ENCODE measurements around the gene MED4. TPM values are rescaled to one million over a fixed set of nuclear protein-coding genes. Genes with fewer than 3 reads are reported as not detected.

MED4 gene
- polyA plus RNA-seq, 1 of the 3 experiments (the other 2 are of a cell fraction) = 42.2 TPM

DNA sequence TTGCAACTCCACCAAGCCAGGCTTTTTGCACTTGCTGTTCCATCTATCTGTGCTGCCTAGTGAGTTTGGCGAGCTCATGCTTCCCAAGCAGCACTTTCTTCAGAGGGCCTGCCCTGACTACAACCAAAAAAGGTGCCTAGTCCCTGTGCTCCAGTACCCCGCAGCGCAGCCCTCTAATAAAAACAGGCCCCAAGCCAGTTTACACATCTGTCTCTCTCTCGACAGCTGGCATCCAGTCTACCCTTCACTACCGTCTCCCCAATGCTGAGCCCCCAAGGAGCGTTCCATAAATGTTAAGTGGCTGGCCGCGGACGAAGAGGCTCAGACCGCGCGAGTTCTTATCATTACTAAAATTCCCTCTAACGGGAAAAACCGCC is 512 bp downstream of the MED4 start:
- H2AFZ ChIP-seq (ENCODE audit: low read depth) = peak overlapping the region; percentile 76; the same call in 1 of the 2 replicates
- peak overlapping the region; percentile 78 for H3K4me2 ChIP-seq
- ChIA-PET CTCF (interaction anchor here (0.6 to 2.0 kb wide), 23 partner anchors 9 to 674 kb away, joined by 3 to 10 read pairs (median 5); partner anchors contain the start of genes ITM2B and NUDT15), POLR2A (interaction anchor here (0.6 to 1.2 kb wide), 2 partner anchors 57 to 130 kb away, joined by 3 to 10 read pairs; partner anchors contain the start of gene NUDT15)
- no peaks in the 10 kb centered on the region for H3K9me2 ChIP-seq
- peak overlapping the region; percentile 59 to 70; a peak in 3 of 4 replicates for H3K27ac ChIP-seq (ENCODE audit: low read depth in 2 of 2, low read length in 1 of 2)
- no peak for DNase-seq
- no peaks in the 10 kb centered on the region for H3K27me3 ChIP-seq (ENCODE audit: insufficient read depth)
- no peaks in the 10 kb centered on the region for H3K9me3 ChIP-seq
- peak overlapping the region; percentile 96 to 98 for H3K4me3 ChIP-seq (ENCODE audit: low read depth in 2 of 2, low read length in 1 of 2)
- peak overlapping the region; percentile 95 for H3K9ac ChIP-seq
- peaks cover 5 to 13% of the 10 kb centered on the region in 2 experiments; a peak in 3 of 4 replicates for H3K4me1 ChIP-seq (ENCODE audit: control insufficient read depth in 1 of 2, insufficient read depth in 2 of 2, low read depth in 1 of 2, low read length in 1 of 2)
- TF ChIP-seq TCF12 (IDR thresholded peaks at IDR 0.05) (no peak), CTCF (IDR thresholded peaks at IDR 0.05) (no peak), FOSL2 (IDR thresholded peaks at IDR 0.05; ENCODE audit: borderline replicate concordance, low read depth) (no peak), EZH2phosphoT487 (IDR thresholded peaks at IDR 0.05; ENCODE audit: borderline replicate concordance, low read depth) (no peak), JUND (IDR thresholded peaks at IDR 0.05) (no peak), IRF3 (IDR thresholded peaks at IDR 0.05; ENCODE audit: low read depth, low read length) (no peak), RXRA (IDR thresholded peaks at IDR 0.05; ENCODE audit: borderline replicate concordance, low read depth) (no peak), NRF1 (IDR thresholded peaks at IDR 0.05; ENCODE audit: low read depth, low read length) (no peak), TEAD4 (IDR thresholded peaks at IDR 0.05; ENCODE audit: borderline replicate concordance, insufficient read depth) (no peak)
- H4K20me1 ChIP-seq (ENCODE audit: insufficient read depth) = peaks cover 13% of the 10 kb centered on the region; the same call in 1 of the 2 replicates
- H3K36me3 ChIP-seq (replicated peaks in 1 of 2; ENCODE audit: control insufficient read depth in 1 of 2, insufficient read depth in 2 of 2, low read length in 1 of 2) = peaks cover 0 to 7% of the 10 kb centered on the region in 2 experiments
- WGBS (ENCODE audit: low lambda C conversion rate) = under 1% methylated on average over 9 of the region's 14 CpGs
- H3K79me2 ChIP-seq (ENCODE audit: insufficient read depth) = peaks cover 55% of the 10 kb centered on the region
- no peaks in the 10 kb centered on the region for H3F3A ChIP-seq (replicated peaks; ENCODE audit: insufficient read depth)

DNA sequence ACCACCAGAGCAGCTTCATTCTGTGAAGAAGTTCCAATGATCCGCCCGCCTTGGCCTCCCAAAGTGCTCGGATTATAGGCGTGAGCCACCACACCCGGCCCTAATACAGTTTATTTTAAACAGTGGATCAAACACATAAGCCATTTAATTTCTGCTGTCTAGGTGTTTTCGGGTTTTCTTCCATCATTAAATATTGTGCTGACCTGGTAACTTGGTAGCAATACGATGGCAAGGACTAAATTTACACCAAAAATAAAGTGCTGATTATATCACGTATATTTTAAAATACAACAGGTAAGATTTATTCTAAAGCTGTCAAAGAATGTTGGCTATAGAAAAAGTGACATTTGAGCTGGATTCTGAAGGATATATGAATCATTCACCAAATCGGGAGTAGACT is 1.3 kb downstream of the MED4 start:
- CTCF ChIA-PET = interaction anchor here (0.8 to 2.0 kb wide), 2 partner anchors 47 to 139 kb away, joined by 3 to 7 read pairs; partner anchors contain the start of gene ITM2B
- peaks cover 5 to 13% of the 10 kb centered on the region in 2 experiments; a peak in 3 of 4 replicates for H3K4me1 ChIP-seq (ENCODE audit: control insufficient read depth in 1 of 2, insufficient read depth in 2 of 2, low read depth in 1 of 2, low read length in 1 of 2)
- H3F3A ChIP-seq (replicated peaks; ENCODE audit: insufficient read depth) = no peaks in the 10 kb centered on the region
- H3K36me3 ChIP-seq (replicated peaks in 1 of 2; ENCODE audit: control insufficient read depth in 1 of 2, insufficient read depth in 2 of 2, low read length in 1 of 2) = peaks cover 0 to 7% of the 10 kb centered on the region in 2 experiments
- peaks cover 63% of the 10 kb centered on the region for H3K79me2 ChIP-seq (ENCODE audit: insufficient read depth)
- no peaks in the 10 kb centered on the region for H3K9me3 ChIP-seq
- H3K4me2 ChIP-seq = peak overlapping the region; percentile 78
- H2AFZ ChIP-seq (ENCODE audit: low read depth) = no peak overlapping the region
- 66% methylated on average over 9 of the region's 9 CpGs for whole genome bisulfite sequencing (ENCODE audit: low lambda C conversion rate)
- no peaks in the 10 kb centered on the region for H3K27me3 ChIP-seq (ENCODE audit: insufficient read depth)
- H3K27ac ChIP-seq (ENCODE audit: low read depth in 2 of 2, low read length in 1 of 2) = no peak overlapping the region
- no peak for DNase-seq
- POLR2A ChIA-PET = interaction anchor here (0.6 kb wide), 1 partner anchor 131 kb away, joined by 3 read pairs; no protein-coding TSS in a partner anchor
- H3K9me2 ChIP-seq = no peaks in the 10 kb centered on the region
- H4K20me1 ChIP-seq (ENCODE audit: insufficient read depth) = peaks cover 19% of the 10 kb centered on the region; the same call in 1 of the 2 replicates
- peak overlapping the region; percentile 96 to 98 for H3K4me3 ChIP-seq (ENCODE audit: low read depth in 2 of 2, low read length in 1 of 2)
- H3K9ac ChIP-seq = peak overlapping the region; percentile 95; the same call in 1 of the 2 replicates
- TF ChIP-seq USF1 (IDR thresholded peaks at IDR 0.05; ENCODE audit: borderline replicate concordance, low read depth) (no peak), EP300 (IDR thresholded peaks at IDR 0.05; ENCODE audit: borderline replicate concordance in 1 of 2, low read depth in 1 of 2, low read length in 1 of 2) (no peak), RXRA (IDR thresholded peaks at IDR 0.05; ENCODE audit: borderline replicate concordance, low read depth) (no peak), FOXJ3 (CRISPR knock-in tag; IDR thresholded peaks at IDR 0.05) (no peak), RFX5 (IDR thresholded peaks at IDR 0.05; ENCODE audit: low read length) (no peak), TAF1 (IDR thresholded peaks at IDR 0.05; ENCODE audit: borderline replicate concordance, low read depth, low read length) (no peak), TCF12 (IDR thresholded peaks at IDR 0.05) (no peak), GATA2 (CRISPR knock-in tag; IDR thresholded peaks at IDR 0.05) (no peak), CHD2 (IDR thresholded peaks at IDR 0.05; ENCODE audit: low read length, partially characterized antibody) (no peak), EZH2phosphoT487 (IDR thresholded peaks at IDR 0.05; ENCODE audit: borderline replicate concordance, low read depth) (no peak), ELF1 (IDR thresholded peaks at IDR 0.05) (no peak)
- TF ChIP-seq, protein P1, sequence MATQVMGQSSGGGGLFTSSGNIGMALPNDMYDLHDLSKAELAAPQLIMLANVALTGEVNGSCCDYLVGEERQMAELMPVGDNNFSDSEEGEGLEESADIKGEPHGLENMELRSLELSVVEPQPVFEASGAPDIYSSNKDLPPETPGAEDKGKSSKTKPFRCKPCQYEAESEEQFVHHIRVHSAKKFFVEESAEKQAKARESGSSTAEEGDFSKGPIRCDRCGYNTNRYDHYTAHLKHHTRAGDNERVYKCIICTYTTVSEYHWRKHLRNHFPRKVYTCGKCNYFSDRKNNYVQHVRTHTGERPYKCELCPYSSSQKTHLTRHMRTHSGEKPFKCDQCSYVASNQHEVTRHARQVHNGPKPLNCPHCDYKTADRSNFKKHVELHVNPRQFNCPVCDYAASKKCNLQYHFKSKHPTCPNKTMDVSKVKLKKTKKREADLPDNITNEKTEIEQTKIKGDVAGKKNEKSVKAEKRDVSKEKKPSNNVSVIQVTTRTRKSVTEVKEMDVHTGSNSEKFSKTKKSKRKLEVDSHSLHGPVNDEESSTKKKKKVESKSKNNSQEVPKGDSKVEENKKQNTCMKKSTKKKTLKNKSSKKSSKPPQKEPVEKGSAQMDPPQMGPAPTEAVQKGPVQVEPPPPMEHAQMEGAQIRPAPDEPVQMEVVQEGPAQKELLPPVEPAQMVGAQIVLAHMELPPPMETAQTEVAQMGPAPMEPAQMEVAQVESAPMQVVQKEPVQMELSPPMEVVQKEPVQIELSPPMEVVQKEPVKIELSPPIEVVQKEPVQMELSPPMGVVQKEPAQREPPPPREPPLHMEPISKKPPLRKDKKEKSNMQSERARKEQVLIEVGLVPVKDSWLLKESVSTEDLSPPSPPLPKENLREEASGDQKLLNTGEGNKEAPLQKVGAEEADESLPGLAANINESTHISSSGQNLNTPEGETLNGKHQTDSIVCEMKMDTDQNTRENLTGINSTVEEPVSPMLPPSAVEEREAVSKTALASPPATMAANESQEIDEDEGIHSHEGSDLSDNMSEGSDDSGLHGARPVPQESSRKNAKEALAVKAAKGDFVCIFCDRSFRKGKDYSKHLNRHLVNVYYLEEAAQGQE (IDR thresholded peaks at IDR 0.05; ENCODE audit: low read depth, low read length) = no peak

Measured in SK-N-SH (cell line).